Measurements from ENCODE around the gene OLFM3. TPM values are rescaled to one million over a fixed set of nuclear protein-coding genes. Genes with fewer than 3 reads are reported as not detected.

The OLFM3 gene
- total RNA-seq, 1 experiment from 2014 or later, result 0.26 TPM

GRCh38 chr1:101971304-101971703 is 25.4 kb downstream of the OLFM3 start:
- H3K14ac ChIP-seq (ENCODE audit: insufficient read depth, low read length), result no peak overlapping the region
- no peak overlapping the region for H2AFZ ChIP-seq (ENCODE audit: low read length)
- H3K23ac ChIP-seq (ENCODE audit: insufficient read length, low read depth, low read length), result no peak overlapping the region
- no peak overlapping the region for H2BK120ac ChIP-seq (ENCODE audit: low read depth, low read length, poor library complexity, severe bottlenecking)
- H3K9me3 ChIP-seq (ENCODE audit: control insufficient read depth, low read depth, low read length), result no peaks in the 10 kb centered on the region
- H3K23me2 ChIP-seq (ENCODE audit: insufficient read length, low read depth, low read length, poor library complexity, severe bottlenecking), result peaks cover 2% of the 10 kb centered on the region
- no peaks in the 10 kb centered on the region for H3K79me1 ChIP-seq (ENCODE audit: insufficient read depth, low read depth, low read length, poor library complexity, severe bottlenecking)
- no peaks in the 10 kb centered on the region for H3K27me3 Mint-ChIP-seq (ENCODE audit: low read depth)
- H2BK12ac ChIP-seq (ENCODE audit: insufficient read length, low read depth, low read length), result no peak overlapping the region
- H3K4me2 ChIP-seq (ENCODE audit: insufficient read depth, insufficient read length, low read length), result no peak overlapping the region
- no peak overlapping the region for H2BK5ac ChIP-seq (ENCODE audit: insufficient read length, low read length)
- H2BK20ac ChIP-seq (ENCODE audit: low read depth, low read length, poor library complexity, severe bottlenecking), result no peak overlapping the region
- H2AK5ac ChIP-seq (ENCODE audit: insufficient read length, low read length), result no peak overlapping the region
- H3K4me1 ChIP-seq (ENCODE audit: insufficient read depth, low read length), result no peaks in the 10 kb centered on the region; the same call in 1 of the 2 replicates
- no peaks in the 10 kb centered on the region for H4K20me1 ChIP-seq (ENCODE audit: control insufficient read depth, insufficient read depth, insufficient read length)
- H3T11ph ChIP-seq (ENCODE audit: low read length), result no peak overlapping the region
- peaks cover 8 to 14% of the 10 kb centered on the region in 2 experiments for H3K4me1 Mint-ChIP-seq
- no peak overlapping the region for H2BK15ac ChIP-seq (ENCODE audit: low read depth, low read length)
- no peak for DNase-seq
- H3K4ac ChIP-seq (ENCODE audit: low read depth, low read length), result no peak overlapping the region
- H3K27ac ChIP-seq (ENCODE audit: insufficient read length, low read depth, low read length), result no peak overlapping the region
- peak; percentile 54 for TF ChIP-seq CTCF (conservative IDR thresholded peaks at IDR 0.05)
- no peaks in the 10 kb centered on the region for H3K27me3 ChIP-seq (ENCODE audit: insufficient read depth, low read length)
- H3K9me3 Mint-ChIP-seq, result no peaks in the 10 kb centered on the region
- no peak overlapping the region for H3K56ac ChIP-seq (ENCODE audit: insufficient read length, low read depth, low read length)
- no peak overlapping the region for H4K5ac ChIP-seq (ENCODE audit: insufficient read length, low read depth, low read length)
- H3K79me2 ChIP-seq (ENCODE audit: insufficient read depth, low read length), result no peaks in the 10 kb centered on the region
- no peaks in the 10 kb centered on the region for H3K36me3 Mint-ChIP-seq (ENCODE audit: insufficient read depth in 1 of 3, low read depth in 3 of 3)
- no peak overlapping the region for H3K18ac ChIP-seq (ENCODE audit: insufficient read length, low read depth, low read length)
- H3K4me3 Mint-ChIP-seq, result no peak overlapping the region
- H4K8ac ChIP-seq (replicated peaks; ENCODE audit: insufficient read length, low read depth, low read length), result no peak overlapping the region
- no peak overlapping the region for H3K27ac Mint-ChIP-seq
- WGBS (ENCODE audit: extremely low coverage, insufficient read length, low lambda C conversion rate), result no CpG with 5 or more reads among the region's 1 CpG
- no peak overlapping the region for H4K91ac ChIP-seq (ENCODE audit: insufficient read length, low read depth, low read length)
- no peak overlapping the region for H3K9ac ChIP-seq (ENCODE audit: extremely low read depth, insufficient read length, low read length)
